ENCODE results near the gene PID1.
A peak's percentile ranks its signal among the peaks of the same experiment; 100 is the strongest.

Gene PID1

GRCh38 chr2:229269941-229270340, 1.1 kb downstream of the PID1 start:
- no peaks in the 10 kb centered on the region for H3K9me3 ChIP-seq
- TF ChIP-seq, protein P1, sequence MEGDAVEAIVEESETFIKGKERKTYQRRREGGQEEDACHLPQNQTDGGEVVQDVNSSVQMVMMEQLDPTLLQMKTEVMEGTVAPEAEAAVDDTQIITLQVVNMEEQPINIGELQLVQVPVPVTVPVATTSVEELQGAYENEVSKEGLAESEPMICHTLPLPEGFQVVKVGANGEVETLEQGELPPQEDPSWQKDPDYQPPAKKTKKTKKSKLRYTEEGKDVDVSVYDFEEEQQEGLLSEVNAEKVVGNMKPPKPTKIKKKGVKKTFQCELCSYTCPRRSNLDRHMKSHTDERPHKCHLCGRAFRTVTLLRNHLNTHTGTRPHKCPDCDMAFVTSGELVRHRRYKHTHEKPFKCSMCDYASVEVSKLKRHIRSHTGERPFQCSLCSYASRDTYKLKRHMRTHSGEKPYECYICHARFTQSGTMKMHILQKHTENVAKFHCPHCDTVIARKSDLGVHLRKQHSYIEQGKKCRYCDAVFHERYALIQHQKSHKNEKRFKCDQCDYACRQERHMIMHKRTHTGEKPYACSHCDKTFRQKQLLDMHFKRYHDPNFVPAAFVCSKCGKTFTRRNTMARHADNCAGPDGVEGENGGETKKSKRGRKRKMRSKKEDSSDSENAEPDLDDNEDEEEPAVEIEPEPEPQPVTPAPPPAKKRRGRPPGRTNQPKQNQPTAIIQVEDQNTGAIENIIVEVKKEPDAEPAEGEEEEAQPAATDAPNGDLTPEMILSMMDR (IDR thresholded peaks at IDR 0.05): no peak
- H3K4me1 ChIP-seq: peaks cover 0 to 31% (median 8%) of the 10 kb centered on the region in 4 donors
- no peaks in the 10 kb centered on the region for H3K36me3 ChIP-seq
- intact Hi-C loops (cut with DNase I; ENCODE audit: low total_unique reads): loop anchor here (10.0 kb wide), 1 partner anchor 1385 kb away; no protein-coding TSS in a partner anchor
- DNase-seq: no peak
- H3K4me3 ChIP-seq: peak overlapping the region; percentile 62 to 75
- peaks cover 0 to 4% of the 10 kb centered on the region in 2 donors for H3K27me3 ChIP-seq
- peak overlapping the region; percentile 26 to 74 for H3K27ac ChIP-seq

DNA sequence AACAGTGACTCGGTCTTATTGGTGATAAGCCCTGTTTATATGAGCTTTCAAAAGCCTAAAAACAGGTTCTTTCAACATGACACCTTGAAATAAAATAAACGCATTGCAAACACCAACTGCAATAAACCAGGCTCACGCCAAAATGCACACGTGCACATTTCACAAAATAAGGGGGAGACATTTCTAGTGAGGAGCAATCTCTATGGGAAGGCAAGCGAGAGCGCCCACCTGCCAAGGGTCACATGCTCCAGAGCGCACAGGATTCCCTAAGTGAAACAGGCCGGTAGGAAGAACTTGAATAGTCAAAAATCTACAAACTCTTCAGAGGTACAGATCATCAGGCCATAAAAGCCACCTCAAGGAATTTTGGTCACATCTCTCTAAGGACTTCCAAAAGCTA, 1.9 kb downstream of the PID1 start:
- Histone ChIP-seq H3K27me3 (peaks cover 0 to 4% of the 10 kb centered on the region in 2 donors), H3K9me3 (no peaks in the 10 kb centered on the region), H3K4me1 (peaks cover 0 to 31% (median 8%) of the 10 kb centered on the region in 4 donors), H3K27ac (peak overlapping the region in 1 of 2 donors; percentile 74), H3K4me3 (peak overlapping the region; percentile 62 to 75), H3K36me3 (no peaks in the 10 kb centered on the region)
- DNase-seq: peak in 1 of 2 donors; percentile 29
- TF ChIP-seq, protein P1 (IDR thresholded peaks at IDR 0.05): no peak
- intact Hi-C loops (cut with DNase I; ENCODE audit: low total_unique reads): no loop called here

DNA sequence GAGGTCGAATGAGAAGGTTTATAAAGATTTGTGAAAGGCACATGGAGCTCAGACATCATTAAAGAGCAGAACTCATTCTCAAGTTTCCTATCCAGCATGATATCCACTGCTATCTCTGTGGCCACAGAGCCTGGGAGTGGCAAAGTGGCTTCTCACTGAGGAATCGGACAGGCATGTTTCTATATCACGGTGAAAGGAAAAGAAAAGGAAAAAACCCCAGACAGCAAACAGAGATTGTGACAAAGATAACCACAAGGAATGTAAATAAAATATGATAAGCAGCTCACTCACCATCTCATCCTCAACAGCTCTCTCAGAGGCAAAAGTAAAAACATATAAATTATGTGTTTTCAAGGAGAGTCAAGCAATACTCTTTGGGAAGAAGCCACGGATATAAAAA, 2.5 kb downstream of the PID1 start:
- TF ChIP-seq, protein P1 (IDR thresholded peaks at IDR 0.05): no peak
- Histone ChIP-seq H3K27ac (peak overlapping the region in 1 of 2 donors; percentile 74), H3K9me3 (no peaks in the 10 kb centered on the region), H3K4me1 (peaks cover 0 to 35% (median 7%) of the 10 kb centered on the region in 4 donors), H3K36me3 (no peaks in the 10 kb centered on the region), H3K27me3 (peaks cover 0 to 4% of the 10 kb centered on the region in 2 donors), H3K4me3 (peak overlapping the region; percentile 62 to 75)
- intact Hi-C loops (cut with DNase I; ENCODE audit: low total_unique reads): no loop called here
- DNase-seq: no peak

- Histone ChIP-seq H3K27ac (peak overlapping the region; percentile 10 to 53), H3K27me3 (peaks cover 0 to 4% of the 10 kb centered on the region in 2 donors), H3K4me1 (peaks cover 0 to 37% (median 4%) of the 10 kb centered on the region in 4 donors), H3K36me3 (no peaks in the 10 kb centered on the region), H3K4me3 (no peak overlapping the region), H3K9me3 (no peaks in the 10 kb centered on the region)
- intact Hi-C loops (cut with DNase I; ENCODE audit: low total_unique reads): no loop called here
- TF ChIP-seq, protein P1 (IDR thresholded peaks at IDR 0.05): no peak
- DNase-seq: no peak
Measured at GRCh38 chr2:229267080-229267479, 4.0 kb downstream of the PID1 start.

DNA sequence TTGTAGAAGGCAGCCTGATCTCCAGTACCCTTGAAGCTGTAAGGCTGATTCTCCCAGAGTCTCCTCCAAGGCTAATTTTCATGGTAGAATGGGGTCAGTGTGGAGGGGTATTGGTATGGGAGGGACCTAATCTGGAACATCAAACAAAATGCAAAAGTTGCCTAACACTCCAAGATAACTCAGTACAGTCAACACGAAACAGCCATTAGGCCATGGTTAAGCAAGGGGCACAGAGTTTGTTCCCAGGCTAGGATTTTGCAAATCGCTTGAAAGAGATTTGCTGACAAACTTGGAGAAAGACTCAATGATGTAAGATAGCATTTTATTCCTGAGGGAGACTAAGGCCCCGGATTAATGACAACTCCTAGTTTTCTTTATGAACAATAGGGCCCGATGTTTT, 5.4 kb downstream of the PID1 start:
- intact Hi-C loops (cut with DNase I; ENCODE audit: low total_unique reads): no loop called here
- TF ChIP-seq, protein P1 (IDR thresholded peaks at IDR 0.05): no peak
- peak overlapping the region in 1 of 2 donors; percentile 53 for H3K27ac ChIP-seq
- H3K4me3 ChIP-seq: no peak overlapping the region
- no peak for DNase-seq
- H3K36me3 ChIP-seq: peaks cover 0 to 11% (median 6%) of the 10 kb centered on the region in 3 donors
- peaks cover 0 to 9% (median 6%) of the 10 kb centered on the region in 3 donors for H3K9me3 ChIP-seq
- H3K4me1 ChIP-seq: peaks cover 0 to 42% (median under 1%) of the 10 kb centered on the region in 4 donors
- H3K27me3 ChIP-seq: peaks cover 0 to 2% of the 10 kb centered on the region in 2 donors

Measured in tibial artery (tissue), 4 donors.